Hematopoietic multipotent progenitor cell (in vitro differentiated cells): Measurements from ENCODE around the gene SOX1. TPM values are rescaled to one million over a fixed set of nuclear protein-coding genes. Genes with fewer than 3 reads are reported as not detected.

Source experiments
- DNase-seq, 3 donors: peaks; one replicate each; pipeline ENCODE4 v3.0.0-alpha.2; 2011 to 2015; ENCODE audit warnings: low read depth in 2 of 3, low spot score in 2 of 3
- total RNA-seq: library from RNA; depleted of rRNA; stranded (reverse); fragments of >200 nt; gene quantifications from one replicate; pipeline ENCODE4 v1.2.3, GENCODE V29; 2012

SOX1 gene
- total RNA-seq, 1 donor, result not detected

DNA sequence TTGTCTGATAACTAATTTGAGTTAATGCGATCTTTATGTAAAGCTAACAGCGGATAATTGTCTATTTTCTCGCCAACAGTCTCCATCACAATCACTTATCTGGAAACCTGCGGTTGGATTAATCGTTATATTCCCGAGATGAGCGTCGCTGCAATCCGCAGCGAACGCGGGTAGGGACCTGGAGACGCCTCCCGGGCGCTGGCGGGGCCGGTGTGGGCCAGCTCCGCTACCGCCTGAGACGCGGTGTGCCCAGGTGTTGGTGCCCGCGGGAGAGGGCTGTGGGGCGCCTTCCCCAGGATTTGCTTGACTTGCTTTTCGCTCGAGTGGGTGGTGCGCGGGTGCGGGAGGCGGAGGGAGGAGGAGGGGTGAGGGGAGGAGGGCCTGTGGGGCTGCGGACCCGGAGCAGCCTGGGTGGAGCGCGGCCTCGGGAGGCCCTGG, 38.3 kb downstream of the SOX1 start:
- no peak for DNase-seq

DNA sequence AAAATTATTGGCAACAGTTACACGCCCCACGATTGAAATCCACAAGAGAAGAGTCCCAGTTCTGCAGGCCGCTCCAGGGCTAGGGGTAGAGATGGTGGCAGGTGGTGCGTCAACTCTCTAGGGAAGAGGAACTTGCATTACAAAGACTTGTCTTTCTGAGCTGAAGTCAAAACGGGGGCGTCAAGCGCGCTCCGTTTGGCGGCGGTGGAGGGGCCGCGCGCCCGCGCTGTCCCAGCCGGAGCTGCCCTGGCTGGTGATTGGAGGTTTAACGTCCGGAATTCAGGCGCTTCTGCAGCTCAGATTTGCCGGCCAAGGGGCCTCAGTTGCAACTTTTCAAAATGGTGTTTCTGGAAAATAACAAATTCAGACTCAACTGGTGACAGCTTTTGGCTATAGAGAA, 38.9 kb downstream of the SOX1 start:
- peak in 1 of 3 donors; percentile 11 for DNase-seq

DNA sequence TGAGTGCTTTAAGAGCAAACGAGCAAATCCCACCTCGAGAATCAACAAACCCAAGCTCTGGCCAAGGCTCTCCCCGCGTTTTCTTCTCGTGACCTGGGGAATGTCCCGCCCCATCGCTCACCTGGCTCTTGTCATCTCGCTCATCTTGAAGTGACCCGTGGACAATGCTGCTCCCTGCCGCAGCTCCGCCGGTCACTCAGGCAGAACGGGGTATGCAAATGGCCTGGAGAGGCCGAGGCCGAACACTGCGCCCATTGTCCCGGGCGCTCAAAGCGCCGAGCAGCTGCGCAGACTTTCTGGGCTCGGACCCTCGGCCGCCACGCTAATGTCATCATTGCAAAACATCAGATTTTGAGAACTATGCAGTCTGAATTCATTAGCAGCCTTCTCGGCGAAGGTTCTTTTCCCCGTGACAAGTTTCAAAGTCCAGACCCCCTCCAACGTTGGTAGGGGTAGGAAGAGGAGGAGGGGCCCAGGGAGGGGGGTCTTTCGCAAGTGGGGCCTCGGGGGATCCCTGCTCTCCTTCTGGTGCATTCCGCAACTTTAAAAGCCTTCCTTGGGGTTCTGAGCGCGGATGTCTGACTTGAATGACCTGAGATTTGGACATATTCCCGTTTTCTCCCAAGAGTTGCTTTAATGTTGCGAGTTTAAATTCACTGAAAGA, 39.7 kb downstream of the SOX1 start:
- DNase-seq, result no peak

DNA sequence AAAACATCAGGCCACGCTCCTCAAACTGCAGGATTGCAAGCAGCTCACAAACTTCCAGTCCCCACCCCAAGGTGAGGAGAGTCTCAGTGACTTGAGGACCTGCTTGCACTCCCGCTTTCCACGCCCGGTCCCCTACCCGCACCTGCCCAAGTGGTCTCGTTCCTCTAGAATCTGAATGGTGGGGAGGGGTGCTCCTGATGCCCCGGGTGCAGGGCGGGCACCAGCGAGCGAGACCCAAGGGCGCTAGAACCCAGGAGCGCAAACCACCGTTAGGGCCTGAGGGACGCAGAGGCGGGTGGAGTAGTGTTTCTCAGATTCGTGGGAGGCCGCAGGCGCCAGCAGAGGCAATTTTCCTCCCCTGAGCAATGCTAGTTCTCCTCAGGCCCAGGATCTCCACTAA, 40.3 kb downstream of the SOX1 start:
- no peak for DNase-seq

DNA sequence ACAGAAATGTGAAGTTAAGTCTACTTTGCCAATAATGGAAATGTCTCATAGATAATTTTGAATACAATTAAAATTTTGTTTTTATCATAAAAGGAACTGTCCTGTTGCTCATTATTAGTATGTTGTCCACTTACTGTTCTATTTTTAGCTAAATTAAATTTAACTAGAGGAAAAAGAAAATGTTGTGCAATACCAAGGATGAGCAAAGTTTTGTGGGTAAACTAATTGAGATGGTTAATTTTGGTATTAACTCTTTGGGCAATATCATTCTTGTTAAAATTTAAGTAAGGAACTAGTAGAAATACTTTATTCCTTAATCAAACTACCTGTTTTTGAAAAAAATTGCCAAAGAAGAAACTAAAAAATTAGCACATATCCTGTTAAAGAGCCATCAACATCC, 43.5 kb downstream of the SOX1 start:
- DNase-seq, result no peak

DNA sequence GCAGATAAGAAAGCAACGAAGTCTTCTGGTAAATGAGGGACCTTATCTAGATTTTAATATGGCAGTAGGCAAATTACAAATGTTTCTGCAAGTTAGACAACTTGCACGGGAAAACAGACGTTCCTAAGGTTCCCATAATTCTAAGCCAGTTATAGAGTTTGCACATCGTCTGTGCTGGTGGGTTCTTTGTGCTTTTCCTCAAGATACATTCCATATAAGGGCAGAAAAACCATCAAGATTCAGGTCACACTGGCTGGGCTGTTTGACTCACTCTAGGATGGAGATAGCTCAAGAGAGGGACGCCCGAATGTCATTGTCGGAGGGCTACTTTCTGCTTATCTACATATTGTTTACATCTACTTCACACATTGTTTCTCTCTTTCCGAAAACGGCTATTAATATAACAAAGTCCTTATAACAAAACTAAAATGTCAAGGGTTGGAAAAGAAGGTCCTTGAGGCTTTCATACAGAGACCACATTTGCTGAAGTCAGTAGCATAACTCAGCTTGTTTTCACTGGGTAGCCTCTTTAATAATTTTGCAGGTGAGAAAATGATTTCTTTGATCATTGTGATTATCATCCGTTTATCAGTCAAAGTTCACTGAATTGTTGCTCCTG, 44.4 kb downstream of the SOX1 start:
- DNase-seq, result no peak

DNA sequence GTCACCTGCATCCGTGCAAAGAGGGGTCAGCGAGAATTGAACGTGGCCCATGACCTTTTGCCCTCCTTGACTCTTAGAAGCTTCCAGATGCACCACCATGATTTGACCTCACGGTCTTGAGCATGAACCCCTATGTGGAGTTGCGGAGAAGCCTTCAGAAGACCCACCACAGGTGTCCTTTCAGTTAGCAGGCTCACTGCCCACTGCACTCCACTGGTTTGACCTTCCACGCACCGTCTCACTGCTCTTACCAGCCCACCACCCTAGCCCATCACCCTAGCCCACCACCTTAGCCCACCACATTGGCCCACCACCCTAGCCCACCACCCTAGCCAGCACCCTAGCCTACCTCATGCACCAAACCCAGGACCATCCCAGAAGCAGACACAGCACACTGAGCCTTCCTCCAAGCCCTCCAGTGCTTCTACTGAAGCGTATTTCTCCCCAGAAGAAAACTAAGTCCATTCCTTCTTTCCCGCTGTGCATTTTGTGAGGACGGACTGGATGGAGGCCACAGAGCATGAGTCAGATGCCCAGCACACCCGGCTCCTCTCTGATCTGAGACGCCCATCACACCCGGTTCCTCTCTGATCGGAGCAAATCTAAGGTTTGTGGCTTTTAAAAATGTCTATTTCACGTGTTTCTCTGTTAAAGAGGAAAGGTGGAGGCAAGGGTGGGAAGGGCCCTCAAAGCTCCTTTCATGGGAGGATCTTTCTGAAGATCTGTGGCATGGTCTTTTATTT, 45.8 kb downstream of the SOX1 start:
- DNase-seq, result no peak

DNA sequence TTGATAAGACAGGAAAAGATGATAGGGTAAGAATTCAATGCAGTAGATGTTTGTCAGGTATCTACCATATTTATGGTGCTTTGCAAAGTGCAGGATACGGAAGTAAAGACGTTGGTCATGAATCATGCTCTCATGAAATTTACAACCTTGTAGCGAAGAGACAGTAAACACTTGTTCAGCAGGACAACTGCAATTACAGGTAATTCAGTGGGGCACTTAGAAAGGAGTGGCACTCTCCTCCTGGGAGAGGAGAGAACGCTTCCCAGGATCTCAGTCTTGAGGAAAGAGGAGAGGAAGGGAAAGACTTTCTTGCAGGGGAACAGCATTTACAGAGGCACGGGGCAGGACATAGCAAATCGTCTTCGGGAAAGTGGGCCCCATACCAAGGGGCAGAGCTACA, 46.4 kb downstream of the SOX1 start:
- no peak for DNase-seq

DNA sequence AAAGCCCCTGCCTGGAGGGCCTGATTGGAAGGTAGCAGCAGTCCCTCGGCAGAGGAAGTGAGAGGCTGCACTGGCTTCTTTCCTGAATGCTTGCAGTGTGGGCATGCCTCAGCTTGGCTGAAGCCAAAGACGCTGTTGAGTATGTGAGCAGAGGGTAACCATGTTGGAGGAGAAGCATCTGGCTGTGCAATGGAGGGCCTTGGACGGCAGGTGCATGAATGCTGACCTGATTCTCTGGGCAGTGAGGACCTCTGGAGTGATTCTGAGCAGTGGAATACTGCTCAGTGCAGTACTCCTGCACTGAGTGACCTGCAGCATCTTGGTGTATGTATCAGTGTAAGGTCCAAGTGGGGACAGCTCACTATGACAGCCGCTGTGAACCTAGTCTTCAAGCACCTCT, 46.9 kb downstream of the SOX1 start:
- DNase-seq, result no peak

DNA sequence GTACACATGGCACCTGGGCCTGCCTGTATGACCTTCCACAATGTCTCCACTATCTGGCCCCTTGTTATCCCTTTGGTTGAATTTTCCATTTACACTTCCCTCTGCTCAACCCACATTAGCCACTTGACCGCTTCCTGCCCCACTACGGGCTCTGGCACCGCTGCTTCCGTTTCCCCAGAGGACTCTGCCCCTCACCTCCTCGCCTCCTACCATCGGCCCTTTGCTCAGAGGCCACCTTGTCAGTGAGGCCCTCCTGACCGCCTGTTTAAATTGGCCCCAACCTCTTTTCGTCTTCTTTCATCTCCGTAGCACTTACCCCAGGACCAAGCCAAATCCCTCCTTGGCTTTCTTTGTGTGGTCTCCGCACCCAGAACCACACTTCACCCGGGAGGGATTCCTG, 47.4 kb downstream of the SOX1 start:
- no peak for DNase-seq

DNA sequence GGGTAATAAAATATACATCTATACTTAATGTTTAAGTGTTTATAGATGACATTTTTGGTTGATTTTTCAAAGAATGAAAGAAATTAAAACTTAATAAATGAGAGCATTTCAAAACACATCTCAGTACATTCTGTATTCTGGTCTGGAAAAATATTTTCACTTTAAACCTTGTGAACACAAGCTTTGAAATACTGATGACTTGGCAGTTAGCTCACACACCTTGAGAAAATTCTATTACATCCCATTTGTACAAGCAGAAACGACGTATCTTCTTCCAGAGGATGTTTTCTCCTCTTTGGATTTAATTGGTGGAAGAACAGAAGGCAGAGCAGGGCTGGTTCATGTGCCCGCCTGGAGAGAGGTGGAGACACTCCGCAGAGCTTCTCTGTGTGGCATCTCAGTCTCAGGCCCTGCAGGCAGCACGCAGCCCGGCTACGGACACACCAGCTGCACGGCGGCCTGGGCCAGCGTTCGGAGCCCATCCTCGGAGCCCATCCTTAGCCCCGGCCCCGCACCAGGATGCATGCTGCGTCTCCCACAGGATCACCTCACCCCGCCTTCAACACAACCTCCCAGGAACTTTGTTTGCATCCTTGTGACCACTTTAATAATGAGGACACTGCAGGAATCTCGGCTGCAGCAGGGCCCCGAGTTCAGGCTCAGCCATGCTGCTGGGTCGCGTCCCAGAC, 48.6 kb downstream of the SOX1 start:
- DNase-seq, result no peak

DNA sequence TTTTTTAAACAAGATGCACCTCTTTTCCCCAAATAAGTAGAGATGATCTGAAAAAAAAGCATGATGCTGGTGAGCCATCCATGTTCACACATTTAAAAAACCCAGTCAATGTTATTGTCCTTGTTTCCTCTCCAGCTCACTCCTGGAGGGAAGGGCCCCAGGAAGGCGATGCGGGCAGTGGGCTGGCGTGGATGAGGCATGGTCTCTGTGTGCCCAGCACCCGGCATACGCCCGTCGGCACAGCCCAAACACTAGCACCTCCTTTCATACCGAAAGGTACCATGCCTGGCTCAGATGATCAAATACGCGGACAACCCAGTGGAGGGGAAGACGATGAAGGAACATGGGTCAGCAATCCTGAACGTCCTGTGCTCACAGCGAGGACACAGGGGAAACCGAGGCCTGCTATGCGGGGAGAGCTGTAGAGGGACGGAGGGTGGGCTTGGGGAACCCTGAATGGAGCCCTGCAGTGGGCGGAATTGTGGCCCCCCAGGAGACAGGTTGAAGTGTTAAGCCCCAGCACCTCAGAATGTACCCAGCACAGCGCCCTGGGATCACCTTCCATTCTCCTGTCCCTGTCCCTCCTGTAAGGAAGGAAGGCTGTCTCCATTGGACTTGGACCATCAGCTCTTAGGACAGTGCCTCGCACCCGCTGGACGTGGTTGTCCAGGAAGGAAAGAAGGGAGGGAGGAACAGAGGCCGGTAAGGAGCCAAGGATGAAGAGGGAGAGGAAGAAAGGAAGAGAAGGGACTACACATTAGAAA, 49.4 kb downstream of the SOX1 start:
- DNase-seq, result no peak

DNA sequence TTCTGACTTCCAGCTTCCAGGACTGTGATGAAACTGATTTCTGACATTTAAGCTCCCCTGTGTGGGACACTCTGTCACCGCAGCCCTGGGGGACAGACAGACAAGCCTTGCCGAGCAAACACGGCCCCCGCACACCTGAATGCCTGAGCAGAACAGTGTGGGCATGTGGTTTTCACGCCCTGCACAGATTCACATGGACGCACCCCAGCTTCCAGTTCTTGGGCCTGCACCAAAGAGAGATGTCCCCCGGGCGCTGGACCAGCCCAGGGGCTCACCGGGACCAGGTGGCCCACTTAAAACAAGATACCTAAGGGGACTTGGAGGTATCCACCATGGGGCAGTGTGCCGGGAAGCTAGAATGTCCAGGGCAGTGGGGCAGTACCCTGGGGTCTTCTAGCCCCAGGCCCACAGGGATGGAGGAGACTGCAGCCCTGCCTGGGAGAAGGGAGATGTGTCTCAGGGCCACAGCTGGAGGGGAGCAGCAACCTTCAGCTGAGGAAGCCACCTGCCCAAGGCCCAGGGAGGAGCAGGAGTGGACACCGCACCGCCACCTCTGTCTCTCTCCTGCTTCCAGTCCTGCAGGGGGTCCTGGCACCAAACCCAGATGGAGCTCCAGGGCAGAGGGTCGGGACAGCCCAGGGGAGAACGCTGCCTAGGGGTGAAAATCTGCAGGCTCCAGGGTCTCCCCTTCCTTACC, 50.5 kb downstream of the SOX1 start:
- DNase-seq, result no peak

DNA sequence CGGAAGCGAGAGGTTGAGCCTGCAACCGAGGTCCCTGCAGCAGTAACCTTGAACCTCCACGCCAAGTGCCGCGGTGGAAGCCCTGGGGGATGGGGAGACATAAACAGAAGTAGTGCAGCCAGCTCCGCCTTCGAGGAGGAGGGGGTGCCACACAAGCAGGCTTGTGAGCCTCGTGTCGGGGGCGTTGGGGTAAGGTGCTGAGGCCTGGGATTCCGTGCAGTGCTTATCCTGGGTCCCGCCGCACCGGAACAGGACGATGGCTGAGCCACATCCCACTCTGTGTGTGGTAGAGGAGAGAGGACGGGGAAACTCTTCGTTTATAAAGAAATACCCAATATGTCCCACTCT, 51.0 kb downstream of the SOX1 start:
- DNase-seq, result no peak

DNA sequence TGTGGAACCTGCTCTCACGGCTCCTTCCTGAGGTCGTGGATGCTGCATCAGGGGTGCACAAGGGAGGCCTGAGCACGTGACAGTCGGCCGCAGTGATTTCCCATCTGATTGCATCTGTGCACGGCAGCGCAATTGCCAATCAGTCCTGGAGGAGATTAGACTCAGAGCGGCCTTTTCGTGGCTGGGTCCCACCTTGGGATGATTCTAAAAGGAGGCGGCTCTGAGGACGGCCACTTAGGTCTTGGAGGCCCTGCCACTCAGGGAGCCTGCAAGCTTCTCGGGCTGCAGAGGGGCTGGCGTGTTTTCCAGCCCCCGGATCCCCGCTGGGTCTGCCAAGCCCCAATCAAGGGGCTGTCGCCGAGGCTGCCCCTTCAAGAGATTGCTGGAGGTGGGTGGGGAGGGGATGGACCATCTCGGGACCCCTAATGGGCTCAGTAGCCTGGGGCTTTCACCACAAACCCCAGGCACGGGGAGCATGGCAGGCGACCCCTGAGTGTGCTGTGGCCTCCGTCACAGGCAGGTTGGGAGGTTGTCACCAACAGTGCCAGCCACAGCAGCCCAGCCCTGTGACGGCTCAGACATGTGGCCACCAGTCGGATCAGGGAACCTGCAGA, 51.6 kb downstream of the SOX1 start:
- no peak for DNase-seq

DNA sequence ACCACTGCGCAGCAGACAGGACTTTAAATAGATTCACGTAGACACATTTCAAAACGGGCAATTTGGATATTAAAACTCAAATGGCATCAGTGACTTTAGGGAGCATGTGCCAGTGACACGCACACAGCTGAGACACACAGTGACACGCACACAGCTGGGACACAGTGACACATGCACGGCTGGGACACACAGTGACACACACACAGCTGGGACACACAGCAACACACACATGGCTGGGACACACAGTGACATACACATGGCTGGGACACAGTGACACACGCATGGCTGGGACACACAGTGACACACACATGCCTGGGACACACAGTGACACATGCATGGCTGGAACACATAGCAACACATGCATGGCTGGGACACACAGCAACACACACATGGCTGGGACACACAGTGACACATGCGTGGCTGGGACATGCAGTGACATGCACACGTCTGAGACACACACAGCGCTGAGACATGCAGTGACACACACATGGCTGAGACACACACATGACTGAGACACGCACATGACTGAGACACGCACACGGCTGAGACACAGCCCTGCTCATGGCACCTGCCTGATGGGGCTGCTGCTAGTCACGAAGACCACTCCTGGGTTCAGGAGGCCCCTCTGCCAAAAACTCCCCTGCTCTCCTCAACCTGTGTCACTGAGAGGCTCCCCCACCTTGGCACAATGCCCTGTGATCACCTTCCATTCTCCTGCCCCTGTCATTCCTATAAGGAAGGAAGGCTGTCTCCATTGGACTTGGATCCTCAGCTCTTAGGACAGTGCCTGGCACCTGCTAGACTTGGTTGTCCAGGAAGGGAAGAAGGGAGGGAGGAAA, 52.5 kb downstream of the SOX1 start:
- no peak for DNase-seq

DNA sequence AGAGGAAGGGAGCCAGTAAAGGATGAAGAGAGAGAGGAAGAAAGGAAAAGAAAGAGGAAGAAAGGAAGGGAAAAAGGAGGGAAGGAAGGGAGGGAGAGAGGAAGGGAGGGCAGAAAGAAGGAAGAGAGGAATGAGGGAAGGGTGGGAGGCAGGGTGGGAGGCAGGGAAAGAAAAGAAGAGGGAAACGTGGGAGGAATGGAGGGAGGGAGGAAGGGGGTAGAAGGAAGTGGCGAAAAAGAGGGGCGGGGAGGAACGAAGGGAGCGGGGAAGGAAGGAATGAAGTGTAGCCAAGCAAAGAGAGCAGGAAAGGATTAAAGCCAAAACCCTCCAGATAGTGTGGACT, 53.1 kb downstream of the SOX1 start:
- no peak for DNase-seq
